ENCODE data around the gene ADSL.
"Not testable (repeated sequence)": the region's sequence is repeated elsewhere in the genome, so short reads cannot be mapped to it uniquely, and the experiment has no call there.

Gene ADSL

GRCh38 chr22:40368016-40368415 lies 21.7 kb downstream of the ADSL start:
- Mint-ChIP-seq H3K27ac (peak overlapping the region; percentile 58), H3K4me1 (ENCODE audit: low read depth) (peaks cover 31% of the 10 kb centered on the region), H3K27me3 (no peaks in the 10 kb centered on the region), H3K4me3 (no peak overlapping the region), H3K36me3 (ENCODE audit: low read depth) (peaks cover 56% of the 10 kb centered on the region), H3K9me3 (no peaks in the 10 kb centered on the region)
- intact Hi-C loops (cut with micrococcal nuclease), result no loop called here

GRCh38 chr22:40368836-40369235 lies 22.5 kb downstream of the ADSL start:
- H3K4me1 Mint-ChIP-seq (ENCODE audit: low read depth), result peaks cover 36% of the 10 kb centered on the region
- intact Hi-C loops (cut with micrococcal nuclease), result no loop called here
- H3K27ac Mint-ChIP-seq, result peak overlapping the region; percentile 58
- peaks cover 55% of the 10 kb centered on the region for H3K36me3 Mint-ChIP-seq (ENCODE audit: low read depth)
- no peaks in the 10 kb centered on the region for H3K27me3 Mint-ChIP-seq
- H3K9me3 Mint-ChIP-seq, result no peaks in the 10 kb centered on the region
- no peak overlapping the region for H3K4me3 Mint-ChIP-seq

GRCh38 chr22:40374567-40374966 lies 28.3 kb downstream of the ADSL start:
- H3K4me1 Mint-ChIP-seq (ENCODE audit: low read depth), result peaks cover 49% of the 10 kb centered on the region
- peaks cover 10% of the 10 kb centered on the region for H3K36me3 Mint-ChIP-seq (ENCODE audit: low read depth)
- intact Hi-C loops (cut with micrococcal nuclease), result loop anchor here (10.0 kb wide), 1 partner anchor 90 kb away; no protein-coding TSS in a partner anchor
- no peak overlapping the region for H3K27ac Mint-ChIP-seq
- no peak overlapping the region for H3K4me3 Mint-ChIP-seq
- no peaks in the 10 kb centered on the region for H3K9me3 Mint-ChIP-seq
- H3K27me3 Mint-ChIP-seq, result no peaks in the 10 kb centered on the region

- Mint-ChIP-seq H3K27me3 (no peaks in the 10 kb centered on the region), H3K27ac (no peak overlapping the region), H3K36me3 (ENCODE audit: low read depth) (peaks cover 10% of the 10 kb centered on the region), H3K4me1 (ENCODE audit: low read depth) (peaks cover 49% of the 10 kb centered on the region), H3K9me3 (no peaks in the 10 kb centered on the region), H3K4me3 (no peak overlapping the region)
- intact Hi-C loops (cut with micrococcal nuclease), result loop anchor here (10.0 kb wide), 1 partner anchor 89 kb away; no protein-coding TSS in a partner anchor
Observed at GRCh38 chr22:40376149-40376548, 29.8 kb downstream of the ADSL start.

- intact Hi-C loops (cut with micrococcal nuclease), result loop anchor here (10.0 kb wide), 1 partner anchor 87 kb away; no protein-coding TSS in a partner anchor
- peak overlapping the region; percentile 45 for H3K27ac Mint-ChIP-seq
- H3K4me1 Mint-ChIP-seq (ENCODE audit: low read depth), result peaks cover 43% of the 10 kb centered on the region
- H3K27me3 Mint-ChIP-seq, result no peaks in the 10 kb centered on the region
- H3K4me3 Mint-ChIP-seq, result no peak overlapping the region
- H3K36me3 Mint-ChIP-seq (ENCODE audit: low read depth), result peaks cover 8% of the 10 kb centered on the region
- no peaks in the 10 kb centered on the region for H3K9me3 Mint-ChIP-seq
Observed at GRCh38 chr22:40377931-40378330, 31.6 kb downstream of the ADSL start.

GRCh38 chr22:40378448-40378847 lies 32.1 kb downstream of the ADSL start:
- Mint-ChIP-seq H3K27ac (peak overlapping the region; percentile 45), H3K4me1 (ENCODE audit: low read depth) (peaks cover 42% of the 10 kb centered on the region)
- intact Hi-C loops (cut with micrococcal nuclease), result loop anchor here (10.0 kb wide), 1 partner anchor 86 kb away; no protein-coding TSS in a partner anchor
- H3K36me3 Mint-ChIP-seq (ENCODE audit: low read depth); H3K27me3 Mint-ChIP-seq; H3K9me3 Mint-ChIP-seq; H3K4me3 Mint-ChIP-seq: not testable (repeated sequence)

GRCh38 chr22:40381461-40381860 lies 35.2 kb downstream of the ADSL start:
- Mint-ChIP-seq H3K9me3 (no peaks in the 10 kb centered on the region), H3K27ac (no peak overlapping the region)

GRCh38 chr22:40383905-40384304 lies 37.6 kb downstream of the ADSL start:
- H3K4me3 Mint-ChIP-seq, result no peak overlapping the region
- H3K36me3 Mint-ChIP-seq (ENCODE audit: low read depth), result peaks cover 10% of the 10 kb centered on the region
- no peak overlapping the region for H3K27ac Mint-ChIP-seq
- intact Hi-C loops (cut with micrococcal nuclease), result no loop called here
- peaks cover 51% of the 10 kb centered on the region for H3K4me1 Mint-ChIP-seq (ENCODE audit: low read depth)
- H3K9me3 Mint-ChIP-seq, result no peaks in the 10 kb centered on the region
- no peaks in the 10 kb centered on the region for H3K27me3 Mint-ChIP-seq

More at GRCh38 chr22:40381461-40381860, 35.2 kb downstream of the ADSL start:
- Mint-ChIP-seq H3K4me3 (no peak overlapping the region), H3K36me3 (ENCODE audit: low read depth) (no peaks in the 10 kb centered on the region), H3K4me1 (ENCODE audit: low read depth) (peaks cover 54% of the 10 kb centered on the region), H3K27me3 (no peaks in the 10 kb centered on the region)
- intact Hi-C loops (cut with micrococcal nuclease), result no loop called here

- peak overlapping the region; percentile 60 for H3K4me3 Mint-ChIP-seq
- H3K4me1 Mint-ChIP-seq (ENCODE audit: low read depth), result peaks cover 45% of the 10 kb centered on the region
- H3K36me3 Mint-ChIP-seq (ENCODE audit: low read depth), result peaks cover 16% of the 10 kb centered on the region
- H3K27me3 Mint-ChIP-seq, result no peaks in the 10 kb centered on the region
- intact Hi-C loops (cut with micrococcal nuclease), result no loop called here
- H3K27ac Mint-ChIP-seq, result peak overlapping the region; percentile 39
- H3K9me3 Mint-ChIP-seq, result no peaks in the 10 kb centered on the region
Observed at GRCh38 chr22:40385036-40385782, 38.9 kb downstream of the ADSL start.

GRCh38 chr22:40387746-40388145 lies 41.4 kb downstream of the ADSL start:
- intact Hi-C loops (cut with micrococcal nuclease), result no loop called here
- Mint-ChIP-seq H3K4me3 (no peak overlapping the region), H3K27ac (no peak overlapping the region), H3K36me3 (ENCODE audit: low read depth) (peaks cover 25% of the 10 kb centered on the region), H3K27me3 (no peaks in the 10 kb centered on the region), H3K4me1 (ENCODE audit: low read depth) (peaks cover 42% of the 10 kb centered on the region), H3K9me3 (no peaks in the 10 kb centered on the region)

GRCh38 chr22:40388231-40388630 lies 41.9 kb downstream of the ADSL start:
- peaks cover 39% of the 10 kb centered on the region for H3K4me1 Mint-ChIP-seq (ENCODE audit: low read depth)

GRCh38 chr22:40391417-40391816 lies 45.1 kb downstream of the ADSL start:
- intact Hi-C loops (cut with micrococcal nuclease), result no loop called here
- Mint-ChIP-seq H3K9me3 (no peaks in the 10 kb centered on the region), H3K27me3 (no peaks in the 10 kb centered on the region), H3K4me3 (no peak overlapping the region), H3K36me3 (ENCODE audit: low read depth) (peaks cover 48% of the 10 kb centered on the region), H3K4me1 (ENCODE audit: low read depth) (peaks cover 34% of the 10 kb centered on the region), H3K27ac (no peak overlapping the region)

More at GRCh38 chr22:40388231-40388630, 41.9 kb downstream of the ADSL start:
- H3K4me3 Mint-ChIP-seq, result no peak overlapping the region
- H3K9me3 Mint-ChIP-seq, result no peaks in the 10 kb centered on the region
- no peaks in the 10 kb centered on the region for H3K27me3 Mint-ChIP-seq
- intact Hi-C loops (cut with micrococcal nuclease), result no loop called here
- H3K27ac Mint-ChIP-seq, result no peak overlapping the region
- peaks cover 25% of the 10 kb centered on the region for H3K36me3 Mint-ChIP-seq (ENCODE audit: low read depth)

GRCh38 chr22:40392618-40393017 lies 46.3 kb downstream of the ADSL start:
- intact Hi-C loops (cut with micrococcal nuclease), result no loop called here
- peaks cover 39% of the 10 kb centered on the region for H3K4me1 Mint-ChIP-seq (ENCODE audit: low read depth)
- H3K36me3 Mint-ChIP-seq (ENCODE audit: low read depth), result peaks cover 52% of the 10 kb centered on the region
- no peak overlapping the region for H3K27ac Mint-ChIP-seq
- no peak overlapping the region for H3K4me3 Mint-ChIP-seq
- no peaks in the 10 kb centered on the region for H3K27me3 Mint-ChIP-seq
- no peaks in the 10 kb centered on the region for H3K9me3 Mint-ChIP-seq

- Mint-ChIP-seq H3K9me3 (no peaks in the 10 kb centered on the region), H3K27me3 (no peaks in the 10 kb centered on the region), H3K4me3 (no peak overlapping the region), H3K27ac (no peak overlapping the region), H3K4me1 (ENCODE audit: low read depth) (peaks cover 34% of the 10 kb centered on the region), H3K36me3 (ENCODE audit: low read depth) (peaks cover 42% of the 10 kb centered on the region)
- intact Hi-C loops (cut with micrococcal nuclease), result no loop called here
Observed at GRCh38 chr22:40394607-40395006, 48.3 kb downstream of the ADSL start.

- H3K4me1 Mint-ChIP-seq (ENCODE audit: low read depth), result peaks cover 43% of the 10 kb centered on the region
- H3K36me3 Mint-ChIP-seq (ENCODE audit: low read depth), result peaks cover 37% of the 10 kb centered on the region
- no peak overlapping the region for H3K4me3 Mint-ChIP-seq
- H3K9me3 Mint-ChIP-seq, result no peaks in the 10 kb centered on the region
- intact Hi-C loops (cut with micrococcal nuclease), result no loop called here
- no peak overlapping the region for H3K27ac Mint-ChIP-seq
- no peaks in the 10 kb centered on the region for H3K27me3 Mint-ChIP-seq
Observed at GRCh38 chr22:40395607-40396006, 49.3 kb downstream of the ADSL start.

Measured in dendritic cell treated with granulocyte-macrophage colony-stimulating factor and Interleukin-4, amounts not matched to agents 40 ng/mL and 50 ng/mL, for 4 days (primary cell).